Right forelimb (tissue), 1 donor: ENCODE results near the gene CNOT11.
"Not testable (repeated sequence)": the region's sequence is repeated elsewhere in the genome, so short reads cannot be mapped to it uniquely, and the experiment has no call there.

Experiments used
- DNase-seq: peaks from one replicate; pipeline ENCODE4 v3.0.0-alpha.2; 2018

CNOT11 gene

DNA sequence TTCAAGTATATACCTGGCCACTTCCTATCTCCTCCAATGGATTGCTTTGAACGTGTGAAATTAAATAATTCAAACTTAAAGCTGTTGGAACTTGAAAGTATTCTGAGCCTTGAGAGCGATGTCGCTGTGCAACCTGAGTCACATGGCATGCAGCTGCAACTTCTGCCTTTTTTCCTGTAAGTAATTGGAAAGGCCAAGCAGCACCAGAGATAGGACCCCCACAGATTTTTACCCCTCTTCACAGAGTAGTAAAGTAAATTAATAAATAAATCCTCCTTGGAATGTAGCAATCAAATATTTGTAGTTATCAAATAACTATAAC, 59.0 kb downstream of the CNOT11 start:
- DNase-seq = no peak

DNA sequence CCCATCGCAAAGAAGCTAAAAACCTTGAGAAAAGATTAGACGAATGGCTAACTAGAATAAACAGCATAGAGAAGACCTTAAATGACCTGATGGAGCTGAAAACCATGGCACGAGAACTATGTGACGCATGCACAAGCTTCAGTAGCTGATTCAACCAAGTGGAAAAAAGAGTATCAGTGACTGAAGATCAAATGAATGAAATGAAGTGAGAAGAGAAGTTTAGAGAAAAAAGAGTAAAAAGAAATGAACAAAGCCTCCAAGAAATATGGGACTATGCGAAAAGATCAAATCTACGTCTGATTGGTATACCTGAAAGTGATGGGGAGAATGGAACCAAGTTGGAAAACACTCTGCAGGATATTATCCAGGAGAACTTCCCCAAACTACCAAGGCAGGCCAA, 63.9 kb downstream of the CNOT11 start:
- not testable (repeated sequence) for DNase-seq
